Measurements from ENCODE around the gene PDE4A.

The PDE4A gene

GRCh38 chr19:10468133-10468532, 47.8 kb downstream of the PDE4A start:
- DNase-seq: no peak

GRCh38 chr19:10471909-10472308, 51.6 kb downstream of the PDE4A start:
- DNase-seq: peak; percentile 62

GRCh38 chr19:10473192-10473591, 52.9 kb downstream of the PDE4A start:
- no peak for DNase-seq

GRCh38 chr19:10474962-10475451, 54.7 kb downstream of the PDE4A start:
- DNase-seq: peak; percentile 31

GRCh38 chr19:10478476-10478875, 58.1 kb downstream of the PDE4A start:
- DNase-seq: no peak

- DNase-seq: peak; percentile 95
Observed at GRCh38 chr19:10478903-10479384, 58.6 kb downstream of the PDE4A start.

GRCh38 chr19:10486551-10486950, 66.2 kb downstream of the PDE4A start:
- DNase-seq: no peak

GRCh38 chr19:10491472-10492047, 71.2 kb downstream of the PDE4A start:
- DNase-seq: no peak

- DNase-seq: no peak
Observed at GRCh38 chr19:10497371-10497770, 77.0 kb downstream of the PDE4A start.

- DNase-seq: no peak
Observed at GRCh38 chr19:10499550-10500246, 79.4 kb downstream of the PDE4A start.

- no peak for DNase-seq
Observed at GRCh38 chr19:10500247-10500592, 79.9 kb downstream of the PDE4A start.

- DNase-seq: peak; percentile 67
Observed at GRCh38 chr19:10501971-10502523, 81.7 kb downstream of the PDE4A start.

- peak; percentile 98 for DNase-seq
Observed at GRCh38 chr19:10502524-10503001, 82.2 kb downstream of the PDE4A start.

- peak; percentile 83 for DNase-seq
Observed at GRCh38 chr19:10503002-10503789, 82.9 kb downstream of the PDE4A start, which contains the start of gene KEAP1. Gene KEAP1, minus strand, starts transcription at chr19:10503356. Its CDS starts 3,323 bp downstream, at chr19:10500033.

GRCh38 chr19:10505583-10506229, 85.4 kb downstream of the PDE4A start:
- peak; percentile 50 for DNase-seq

- no peak for DNase-seq
Observed at GRCh38 chr19:10508036-10508435, 87.7 kb downstream of the PDE4A start.

GRCh38 chr19:10508707-10509106, 88.4 kb downstream of the PDE4A start:
- no peak for DNase-seq

- peak; percentile 18 for DNase-seq
Observed at GRCh38 chr19:10510301-10510802, 90.0 kb downstream of the PDE4A start.

GRCh38 chr19:10513223-10513622, 92.9 kb downstream of the PDE4A start:
- no peak for DNase-seq

GRCh38 chr19:10514211-10515145, 94.1 kb downstream of the PDE4A start:
- DNase-seq: no peak

GRCh38 chr19:10516064-10516385, 95.7 kb downstream of the PDE4A start:
- no peak for DNase-seq
